Lower lobe of right lung (tissue), 2 donors: ENCODE measurements around the gene RHBDL3. TPM values are rescaled to one million over a fixed set of nuclear protein-coding genes. Genes with fewer than 3 reads are reported as not detected.

Experiments used
- ATAC-seq, 2 donors: fragments of 200-7000 bp; cut with Tn5 transposase; one replicate each; pipeline ENCODE4 v1.9.1; 2020 to 2022; ENCODE audit warnings: mild to moderate bottlenecking in 2 of 2, moderate library complexity in 2 of 2
- DNase-seq: peaks from one replicate; pipeline ENCODE4 v3.0.0-alpha.2; 2020
- H3K27ac ChIP-seq: fragments of 200-600 bp; one replicate; pipeline ENCODE4 v1.8.0; 2022
- H3K27me3 ChIP-seq: fragments of 200-600 bp; one replicate; pipeline ENCODE4 v1.8.0; 2022; ENCODE audit warnings: low read depth
- H3K36me3 ChIP-seq: fragments of 200-600 bp; one replicate; pipeline ENCODE4 v1.8.0; 2022; ENCODE audit warnings: mild to moderate bottlenecking
- H3K4me1 ChIP-seq: fragments of 200-600 bp; one replicate; pipeline ENCODE4 v1.8.0; 2022
- H3K4me3 ChIP-seq: fragments of 200-600 bp; one replicate; pipeline ENCODE4 v1.8.0; 2022; ENCODE audit warnings: mild to moderate bottlenecking
- H3K9me3 ChIP-seq: fragments of 200-600 bp; one replicate; pipeline ENCODE4 v1.8.0; 2022
- intact Hi-C: fragments of 100-400 bp; cut with DNase I; formaldehyde crosslinking; loops from one replicate; pipeline ENCODE4 v1.11.0; 2022
- total RNA-seq: library from RNA; stranded (reverse); fragmentation: NEBNext Ultra II Directional; extraction: Animal tissue kit (Norgen Biotek cat#: 25700); gene quantifications from one replicate; pipeline ENCODE4 v1.2.1, GENCODE V29; 2021
- TF ChIP-seq, protein P1 (sequence below): fragments of 200-600 bp; IDR thresholded peaks from one replicate; pipeline ENCODE4 v1.8.0; 2022; ENCODE audit warnings: antibody characterized with exemption, mild to moderate bottlenecking
- donor health status: DM: no; HTN: yes; CAD: no; lungs with severe emphysema.

RHBDL3 gene
- total RNA-seq, 1 donor from 2014 or later, result 0.18 TPM

DNA sequence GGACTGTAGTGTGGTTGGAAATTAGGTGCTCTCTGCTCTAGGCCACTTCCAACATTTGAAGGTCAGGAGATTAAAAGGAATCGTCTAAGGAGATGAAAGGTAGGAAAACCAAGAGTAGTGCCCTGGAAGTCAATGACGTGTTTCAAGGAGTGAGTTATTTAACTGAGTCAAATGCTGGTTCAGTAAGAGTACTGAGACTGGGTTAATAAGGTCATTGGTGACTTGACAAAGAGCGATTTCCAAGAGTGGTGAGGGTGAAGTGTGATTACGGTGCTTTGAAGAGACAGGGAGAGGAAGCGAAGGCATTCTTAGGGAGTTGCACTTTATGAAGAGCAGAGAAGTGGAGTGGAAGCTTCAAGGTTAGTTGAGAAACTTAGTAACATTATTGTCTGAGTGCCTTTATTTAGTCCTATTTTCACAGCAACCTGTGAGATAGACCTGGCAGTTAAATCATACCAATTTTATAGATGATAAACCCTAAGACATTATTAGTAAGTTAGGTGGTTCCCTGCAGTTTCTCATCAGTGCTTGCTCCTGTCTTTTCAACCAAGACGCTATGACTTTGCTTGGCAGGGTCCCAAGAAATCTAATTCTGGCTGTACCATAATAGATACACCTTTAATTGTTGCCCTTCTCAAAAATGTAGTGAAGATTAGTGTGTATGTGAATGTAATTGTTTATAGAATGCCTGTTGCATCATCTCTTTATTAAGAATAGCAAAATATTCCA lies 90.2 kb downstream of the RHBDL3 start:
- intact Hi-C loops, result no loop called here
- H3K4me1 ChIP-seq, result peaks cover 65% of the 10 kb centered on the region
- H3K9me3 ChIP-seq, result no peaks in the 10 kb centered on the region
- DNase-seq (no peak), ATAC-seq (peak; percentile 69 to 71)
- H3K4me3 ChIP-seq, result peak overlapping the region; percentile 10
- H3K27ac ChIP-seq, result no peak overlapping the region
- TF ChIP-seq, protein P1, sequence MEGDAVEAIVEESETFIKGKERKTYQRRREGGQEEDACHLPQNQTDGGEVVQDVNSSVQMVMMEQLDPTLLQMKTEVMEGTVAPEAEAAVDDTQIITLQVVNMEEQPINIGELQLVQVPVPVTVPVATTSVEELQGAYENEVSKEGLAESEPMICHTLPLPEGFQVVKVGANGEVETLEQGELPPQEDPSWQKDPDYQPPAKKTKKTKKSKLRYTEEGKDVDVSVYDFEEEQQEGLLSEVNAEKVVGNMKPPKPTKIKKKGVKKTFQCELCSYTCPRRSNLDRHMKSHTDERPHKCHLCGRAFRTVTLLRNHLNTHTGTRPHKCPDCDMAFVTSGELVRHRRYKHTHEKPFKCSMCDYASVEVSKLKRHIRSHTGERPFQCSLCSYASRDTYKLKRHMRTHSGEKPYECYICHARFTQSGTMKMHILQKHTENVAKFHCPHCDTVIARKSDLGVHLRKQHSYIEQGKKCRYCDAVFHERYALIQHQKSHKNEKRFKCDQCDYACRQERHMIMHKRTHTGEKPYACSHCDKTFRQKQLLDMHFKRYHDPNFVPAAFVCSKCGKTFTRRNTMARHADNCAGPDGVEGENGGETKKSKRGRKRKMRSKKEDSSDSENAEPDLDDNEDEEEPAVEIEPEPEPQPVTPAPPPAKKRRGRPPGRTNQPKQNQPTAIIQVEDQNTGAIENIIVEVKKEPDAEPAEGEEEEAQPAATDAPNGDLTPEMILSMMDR, result no peak
- H3K27me3 ChIP-seq, result no peaks in the 10 kb centered on the region
- peaks cover 92% of the 10 kb centered on the region for H3K36me3 ChIP-seq

DNA sequence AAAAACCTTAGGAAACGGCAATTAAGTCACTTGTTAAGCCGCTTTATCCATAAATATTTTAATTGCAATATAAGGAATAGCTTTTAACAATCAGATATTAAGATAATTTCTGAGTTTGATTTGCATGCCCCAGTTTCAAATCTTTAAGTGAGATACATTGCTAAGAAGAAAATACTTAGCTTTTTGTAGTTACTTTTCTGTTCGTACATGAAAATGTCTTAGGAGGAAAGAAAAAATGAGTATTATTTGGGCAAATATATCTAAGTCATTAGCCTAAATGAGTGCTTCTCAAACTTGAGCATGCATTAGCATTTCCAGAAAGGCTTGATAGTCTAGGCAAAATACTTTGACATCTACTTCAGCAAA lies 90.7 kb downstream of the RHBDL3 start:
- peaks cover 65% of the 10 kb centered on the region for H3K4me1 ChIP-seq
- H3K4me3 ChIP-seq, result no peak overlapping the region
- H3K27ac ChIP-seq, result no peak overlapping the region

GRCh38 chr17:32356750-32357149 lies 91.1 kb downstream of the RHBDL3 start:
- no peak for ATAC-seq
- DNase-seq, result no peak
- TF ChIP-seq, protein P1, result no peak
- intact Hi-C loops, result no loop called here
- Histone ChIP-seq H3K4me3 (no peak overlapping the region), H3K27ac (no peak overlapping the region), H3K4me1 (peaks cover 62% of the 10 kb centered on the region), H3K27me3 (no peaks in the 10 kb centered on the region), H3K9me3 (no peaks in the 10 kb centered on the region), H3K36me3 (peaks cover 99% of the 10 kb centered on the region)

More for the DNA sequence above, 90.7 kb downstream of the RHBDL3 start:
- ATAC-seq (no peak), DNase-seq (no peak)
- TF ChIP-seq, protein P1, result no peak
- no peaks in the 10 kb centered on the region for H3K9me3 ChIP-seq
- H3K36me3 ChIP-seq, result peaks cover 98% of the 10 kb centered on the region
- intact Hi-C loops, result no loop called here
- no peaks in the 10 kb centered on the region for H3K27me3 ChIP-seq

- TF ChIP-seq, protein P1, result no peak
- Histone ChIP-seq H3K9me3 (no peaks in the 10 kb centered on the region), H3K36me3 (peaks cover 99% of the 10 kb centered on the region), H3K4me1 (peaks cover 53% of the 10 kb centered on the region), H3K27ac (no peak overlapping the region), H3K4me3 (no peak overlapping the region), H3K27me3 (no peaks in the 10 kb centered on the region)
- ATAC-seq (no peak), DNase-seq (no peak)
- intact Hi-C loops, result no loop called here
Measured at GRCh38 chr17:32357615-32358014, 92.0 kb downstream of the RHBDL3 start.

- H3K27me3 ChIP-seq, result no peaks in the 10 kb centered on the region
- no peak for ATAC-seq
- no peak overlapping the region for H3K27ac ChIP-seq
- peaks cover 100% of the 10 kb centered on the region for H3K36me3 ChIP-seq
- no peak overlapping the region for H3K4me3 ChIP-seq
- H3K9me3 ChIP-seq, result no peaks in the 10 kb centered on the region
- DNase-seq, result no peak
- TF ChIP-seq, protein P1, result no peak
- intact Hi-C loops, result no loop called here
- peaks cover 17% of the 10 kb centered on the region for H3K4me1 ChIP-seq
Measured at GRCh38 chr17:32361270-32361669, 95.6 kb downstream of the RHBDL3 start.
